ENCODE results near the gene SUN3. TPM values are rescaled to one million over a fixed set of nuclear protein-coding genes. Genes with fewer than 3 reads are reported as not detected.
A peak's percentile ranks its signal among the peaks of the same experiment; 100 is the strongest.
"Not testable (repeated sequence)": the region's sequence is repeated elsewhere in the genome, so short reads cannot be mapped to it uniquely, and the experiment has no call there.

SUN3 gene
- total and polyA plus RNA-seq, 4 experiments from 2014 or later, result 0.56 TPM; not detected in 3

DNA sequence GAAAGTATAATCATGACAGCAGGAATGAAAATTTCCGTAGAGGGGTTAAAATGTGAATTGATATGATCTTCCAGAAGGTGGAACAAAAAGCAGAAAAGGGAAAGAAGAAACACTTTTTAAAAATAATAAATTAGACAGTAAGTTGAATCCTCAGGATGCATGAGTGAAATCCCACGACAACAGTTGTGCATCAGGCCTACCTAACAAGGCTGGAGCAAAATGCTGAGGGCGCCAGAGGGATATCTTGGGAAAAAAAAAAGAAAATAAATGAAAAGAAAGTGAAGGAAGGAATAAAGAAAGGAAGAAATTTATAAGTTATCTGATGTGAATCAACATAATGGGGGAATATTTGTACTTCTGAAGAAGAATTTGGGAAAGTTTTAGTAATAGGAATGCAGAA is 36.5 kb downstream of the SUN3 start:
- Histone ChIP-seq H3K27me3 (ENCODE audit: insufficient read depth, low read length) (no peaks in the 10 kb centered on the region), H3K9me3 (ENCODE audit: control insufficient read depth in 1 of 2, low read length in 2 of 2) (no peaks in the 10 kb centered on the region), H3K27ac (ENCODE audit: low read depth, low read length) (peak overlapping the region; percentile 55), H3K4me1 (ENCODE audit: insufficient read depth, low read length) (peaks cover 15% of the 10 kb centered on the region), H3K4me3 (ENCODE audit: low read length in 2 of 2) (no peak overlapping the region), H3K36me3 (ENCODE audit: insufficient read depth, low read length) (no peaks in the 10 kb centered on the region)
- ChIA-PET POLR2A (ENCODE audit: partially characterized antibody) (interaction anchor here (1.2 to 2.9 kb wide), 11 partner anchors 10 to 117 kb away, joined by 4 to 66 read pairs (median 10); partner anchors contain the start of genes C7orf57, HUS1 and UPP1), CTCF (ENCODE audit: partially characterized antibody) (interaction anchor here (0.7 to 5.0 kb wide), 25 partner anchors 8 to 162 kb away, joined by 3 to 218 read pairs (median 6); partner anchors contain the start of genes C7orf57, PKD1L1 and UPP1)
- peak overlapping the region; percentile 87 to 97 (median 93) for H3K4me3 Mint-ChIP-seq
- no peaks in the 10 kb centered on the region for H3K27me3 Mint-ChIP-seq
- no peak for DNase-seq
- peaks cover 16 to 20% (median 17%) of the 10 kb centered on the region in 4 donors for H3K4me1 Mint-ChIP-seq
- H3K36me3 Mint-ChIP-seq, result no peaks in the 10 kb centered on the region
- peaks cover 0 to 7% (median 0%) of the 10 kb centered on the region in 8 donors for H3K9me3 Mint-ChIP-seq
- H3K27ac Mint-ChIP-seq, result peak overlapping the region; percentile 90 to 98 (median 93)
- intact Hi-C loops (cut with micrococcal nuclease), result loop anchor here (1.0 kb wide), 2 partner anchors 43 to 97 kb away; partner anchors contain the start of genes C7orf57 and UPP1

DNA sequence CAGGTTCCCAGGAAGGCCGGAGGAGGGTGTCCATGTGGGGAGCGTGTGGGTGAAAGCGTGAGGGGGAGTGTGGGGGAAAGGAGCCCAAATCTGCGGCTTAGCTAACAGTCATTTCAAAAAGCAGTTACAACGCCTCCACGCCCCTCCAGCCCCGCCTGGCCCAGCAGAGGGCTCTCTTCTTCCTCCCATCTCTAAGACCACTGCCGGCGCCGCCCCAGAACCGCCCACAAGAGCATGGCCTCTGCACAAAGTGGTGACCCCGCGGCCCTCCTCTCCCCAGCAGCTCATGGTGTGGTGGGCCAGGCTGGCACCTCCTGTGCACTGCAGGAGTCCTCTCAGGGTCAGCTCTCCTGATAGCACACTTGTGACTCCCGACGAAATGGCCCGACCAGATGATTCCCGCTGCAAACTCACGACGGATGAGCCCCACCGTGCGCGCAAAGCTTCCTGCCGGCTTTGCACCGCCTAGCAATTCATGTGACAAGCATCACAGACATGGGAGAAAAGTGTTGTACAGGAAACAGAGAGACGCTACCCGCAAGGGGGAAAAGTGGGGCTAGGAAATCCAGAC is 37.1 kb downstream of the SUN3 start:
- H3K27me3 ChIP-seq (ENCODE audit: insufficient read depth, low read length), result no peaks in the 10 kb centered on the region
- intact Hi-C loops (cut with micrococcal nuclease), result loop anchor here (1.0 to 2.0 kb wide), 6 partner anchors 13 to 163 kb away; partner anchors contain the start of genes C7orf57, HUS1 and UPP1
- H3K36me3 Mint-ChIP-seq, result no peaks in the 10 kb centered on the region
- peak overlapping the region; percentile 87 to 97 (median 93) for H3K4me3 Mint-ChIP-seq
- no peaks in the 10 kb centered on the region for H3K36me3 ChIP-seq (ENCODE audit: insufficient read depth, low read length)
- peaks cover 0 to 7% (median 0%) of the 10 kb centered on the region in 8 donors for H3K9me3 Mint-ChIP-seq
- ChIA-PET POLR2A (ENCODE audit: partially characterized antibody) (interaction anchor here (0.8 to 2.9 kb wide), 14 partner anchors 9 to 117 kb away, joined by 3 to 66 read pairs (median 8); partner anchors contain the start of genes C7orf57, HUS1 and UPP1), CTCF (ENCODE audit: partially characterized antibody) (interaction anchor here (0.6 to 5.0 kb wide), 31 partner anchors 8 to 163 kb away, joined by 3 to 218 read pairs (median 5); partner anchors contain the start of genes C7orf57, HUS1, PKD1L1 and UPP1)
- H3K4me1 ChIP-seq (ENCODE audit: insufficient read depth, low read length), result peaks cover 15% of the 10 kb centered on the region
- peak overlapping the region; percentile 90 to 98 (median 93) for H3K27ac Mint-ChIP-seq
- H3K27ac ChIP-seq (ENCODE audit: low read depth, low read length), result peak overlapping the region; percentile 55
- peak; percentile 81 to 87 (median 83) for DNase-seq
- H3K4me3 ChIP-seq (ENCODE audit: low read length in 2 of 2), result peak overlapping the region; percentile 42 to 80
- no peaks in the 10 kb centered on the region for H3K9me3 ChIP-seq (ENCODE audit: control insufficient read depth in 1 of 2, low read length in 2 of 2)
- peaks cover 16 to 20% (median 17%) of the 10 kb centered on the region in 4 donors for H3K4me1 Mint-ChIP-seq
- H3K27me3 Mint-ChIP-seq, result no peaks in the 10 kb centered on the region

DNA sequence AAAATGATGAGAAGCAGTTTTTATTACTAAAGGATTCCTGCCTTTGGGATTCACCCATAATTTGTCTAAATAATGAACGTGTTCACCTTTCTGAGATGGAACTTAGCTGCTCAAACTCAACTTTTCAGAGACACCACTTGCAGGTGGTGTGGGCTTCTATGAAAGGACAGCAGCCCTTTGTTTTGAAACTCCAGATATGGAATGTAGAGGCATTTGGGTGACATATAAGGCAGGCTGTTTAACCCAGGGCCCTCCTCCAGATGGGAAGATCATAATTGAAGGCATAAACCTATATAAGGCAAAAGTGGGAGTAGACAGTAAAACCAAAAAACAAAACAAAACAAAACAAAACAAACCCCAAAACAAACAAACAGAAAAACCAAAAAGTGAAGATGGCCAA is 37.6 kb downstream of the SUN3 start:
- peaks cover 16 to 20% (median 17%) of the 10 kb centered on the region in 4 donors for H3K4me1 Mint-ChIP-seq
- Histone ChIP-seq H3K27me3 (ENCODE audit: insufficient read depth, low read length) (no peaks in the 10 kb centered on the region), H3K27ac (ENCODE audit: low read depth, low read length) (peak overlapping the region; percentile 55), H3K36me3 (ENCODE audit: insufficient read depth, low read length) (no peaks in the 10 kb centered on the region), H3K9me3 (ENCODE audit: control insufficient read depth in 1 of 2, low read length in 2 of 2) (no peaks in the 10 kb centered on the region), H3K4me3 (ENCODE audit: low read length in 2 of 2) (peak overlapping the region in 1 of 2 donors; percentile 80), H3K4me1 (ENCODE audit: insufficient read depth, low read length) (peaks cover 15% of the 10 kb centered on the region)
- H3K9me3 Mint-ChIP-seq, result peaks cover 0 to 7% (median 0%) of the 10 kb centered on the region in 8 donors
- H3K27ac Mint-ChIP-seq, result peak overlapping the region; percentile 90 to 98 (median 93)
- H3K4me3 Mint-ChIP-seq, result peak overlapping the region; percentile 87 to 97 (median 93)
- CTCF ChIA-PET (ENCODE audit: partially characterized antibody), result interaction anchor here (0.6 to 5.0 kb wide), 28 partner anchors 8 to 163 kb away, joined by 3 to 218 read pairs (median 6); partner anchors contain the start of genes HUS1, PKD1L1 and UPP1
- no peaks in the 10 kb centered on the region for H3K36me3 Mint-ChIP-seq
- intact Hi-C loops (cut with micrococcal nuclease), result loop anchor here (1.0 to 2.0 kb wide), 4 partner anchors 12 to 164 kb away; partner anchors contain the start of gene HUS1
- DNase-seq, result no peak
- H3K27me3 Mint-ChIP-seq, result no peaks in the 10 kb centered on the region
- POLR2A ChIA-PET (ENCODE audit: partially characterized antibody), result interaction anchor here (0.6 to 2.9 kb wide), 15 partner anchors 9 to 118 kb away, joined by 3 to 66 read pairs (median 6); partner anchors contain the start of genes C7orf57, HUS1 and UPP1

DNA sequence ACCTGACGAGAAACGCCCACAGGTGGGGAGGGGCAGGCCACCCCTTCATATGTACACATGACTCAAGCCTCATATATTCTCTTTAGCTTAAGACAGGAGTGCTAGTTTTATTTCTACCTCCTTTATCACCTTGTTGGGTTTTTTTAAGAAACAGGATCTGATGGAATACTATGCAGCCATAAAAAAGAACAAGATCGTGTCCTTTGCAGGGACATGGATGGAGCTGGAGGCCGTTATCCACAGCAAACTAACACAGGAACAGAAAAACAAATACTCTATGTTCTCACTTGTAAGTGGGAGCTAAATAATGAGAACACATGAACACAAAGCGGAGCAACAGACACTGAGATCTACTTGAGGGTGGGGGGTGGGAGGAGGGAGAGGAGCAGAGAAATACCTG is 38.3 kb downstream of the SUN3 start:
- H3K4me3 Mint-ChIP-seq, result peak overlapping the region in 1 of 8 donors; percentile 33
- H3K4me1 ChIP-seq (ENCODE audit: insufficient read depth, low read length), result peaks cover 15% of the 10 kb centered on the region
- no peaks in the 10 kb centered on the region for H3K36me3 ChIP-seq (ENCODE audit: insufficient read depth, low read length)
- no peak for DNase-seq
- no peaks in the 10 kb centered on the region for H3K36me3 Mint-ChIP-seq
- H3K4me1 Mint-ChIP-seq, result peaks cover 16 to 20% (median 17%) of the 10 kb centered on the region in 4 donors
- H3K9me3 Mint-ChIP-seq, result peaks cover 0 to 7% (median 0%) of the 10 kb centered on the region in 8 donors
- H3K27ac Mint-ChIP-seq, result peak overlapping the region in 5 of 7 donors; percentile 30 to 79 (median 62)
- H3K4me3 ChIP-seq (ENCODE audit: low read length in 2 of 2), result no peak overlapping the region
- H3K27me3 Mint-ChIP-seq, result no peaks in the 10 kb centered on the region
- intact Hi-C loops (cut with micrococcal nuclease), result loop anchor here (2.0 kb wide), 1 partner anchor 164 kb away; no protein-coding TSS in a partner anchor
- no peak overlapping the region for H3K27ac ChIP-seq (ENCODE audit: low read depth, low read length)
- H3K27me3 ChIP-seq (ENCODE audit: insufficient read depth, low read length), result no peaks in the 10 kb centered on the region
- CTCF ChIA-PET (ENCODE audit: partially characterized antibody), result interaction anchor here (1.0 to 5.0 kb wide), 17 partner anchors 11 to 164 kb away, joined by 3 to 218 read pairs (median 9); partner anchors contain the start of genes HUS1, PKD1L1 and UPP1
- POLR2A ChIA-PET (ENCODE audit: partially characterized antibody), result interaction anchor here (0.6 to 2.9 kb wide), 5 partner anchors 20 to 119 kb away, joined by 3 to 66 read pairs (median 3); partner anchors contain the start of gene UPP1
- H3K9me3 ChIP-seq (ENCODE audit: control insufficient read depth in 1 of 2, low read length in 2 of 2), result no peaks in the 10 kb centered on the region

DNA sequence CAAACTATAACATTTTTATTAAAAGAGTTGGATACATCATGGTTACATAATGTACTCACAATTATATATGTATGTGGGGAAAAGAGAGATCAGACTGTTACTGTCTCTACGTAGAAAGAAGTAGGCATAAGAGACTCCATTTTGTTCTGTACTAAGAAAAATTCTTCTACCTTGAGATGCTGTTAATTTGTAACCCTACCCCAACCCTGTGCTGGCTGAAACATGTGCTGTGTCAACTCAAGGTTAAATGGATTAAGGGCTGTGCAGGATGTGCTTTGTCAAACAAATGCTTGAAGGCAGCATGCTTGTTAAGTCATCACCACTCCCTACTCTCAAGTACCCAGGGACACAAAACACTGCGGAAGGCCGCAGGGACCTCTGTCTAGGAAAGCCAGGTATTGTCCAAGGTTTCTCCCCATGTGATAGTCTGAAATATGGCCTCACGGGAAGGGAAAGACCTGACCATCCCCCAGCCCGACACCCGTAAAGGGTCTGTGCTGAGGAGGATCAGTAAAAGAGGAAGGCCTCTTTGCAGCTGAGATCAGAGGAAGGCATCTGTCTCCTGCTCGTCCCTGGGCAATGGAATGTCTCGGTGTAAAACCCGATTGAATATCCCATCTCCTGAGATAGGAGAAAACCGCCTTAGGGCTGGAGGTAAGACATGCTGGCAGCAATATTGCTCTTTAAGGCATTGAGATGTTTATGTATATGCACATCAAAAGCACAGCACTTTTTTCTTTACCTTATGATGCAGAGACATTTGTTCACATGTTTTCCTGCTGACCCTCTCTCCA is 39.1 kb downstream of the SUN3 start:
- POLR2A ChIA-PET (ENCODE audit: partially characterized antibody), result interaction anchor here (0.9 to 2.4 kb wide), 2 partner anchors 12 to 119 kb away, joined by 3 to 66 read pairs; no protein-coding TSS in a partner anchor

DNA sequence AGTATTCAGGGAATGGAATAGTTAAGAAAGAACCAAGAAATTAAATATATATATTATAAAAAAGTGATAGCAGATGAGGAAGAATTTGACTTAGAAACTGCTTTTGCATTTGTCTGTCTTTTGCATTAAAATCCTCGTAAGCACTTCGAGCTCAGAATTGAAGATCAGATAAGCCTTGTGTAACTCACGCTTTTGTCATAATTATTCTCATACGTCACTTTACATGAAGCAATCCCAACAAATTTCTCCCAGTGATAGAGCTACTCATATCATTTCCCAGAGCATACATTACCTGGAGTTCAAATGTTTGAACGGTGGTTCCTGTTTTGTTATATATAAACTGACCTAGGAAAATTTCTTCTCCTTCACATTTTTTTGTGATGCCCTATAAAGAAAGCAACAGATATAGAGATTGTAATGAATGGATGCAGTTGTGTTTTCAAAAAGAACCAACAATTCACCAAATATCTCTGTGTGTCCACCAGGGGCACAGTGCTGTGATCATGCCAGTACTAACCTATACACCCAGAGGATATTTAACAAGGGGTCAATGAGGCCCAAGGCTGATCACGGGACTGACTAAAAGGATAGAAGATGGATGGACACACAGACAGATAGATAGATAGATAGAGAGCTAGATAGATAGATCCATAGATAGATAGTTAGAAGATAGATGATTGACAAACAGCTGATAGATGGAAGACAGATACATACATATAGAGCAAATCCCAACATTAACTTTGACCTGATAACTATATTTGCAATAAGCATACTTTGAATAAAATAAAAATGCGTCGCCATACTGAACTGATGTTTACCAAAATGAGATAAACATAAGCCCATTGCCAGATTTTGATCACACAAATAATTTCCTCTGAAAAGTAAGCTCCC is 40.2 kb downstream of the SUN3 start:
- no peaks in the 10 kb centered on the region for H3K36me3 Mint-ChIP-seq
- Histone ChIP-seq H3K36me3 (ENCODE audit: insufficient read depth, low read length) (no peaks in the 10 kb centered on the region), H3K4me3 (ENCODE audit: low read length in 2 of 2) (no peak overlapping the region), H3K27ac (ENCODE audit: low read depth, low read length) (no peak overlapping the region), H3K27me3 (ENCODE audit: insufficient read depth, low read length) (no peaks in the 10 kb centered on the region), H3K9me3 (ENCODE audit: control insufficient read depth in 1 of 2, low read length in 2 of 2) (no peaks in the 10 kb centered on the region), H3K4me1 (ENCODE audit: insufficient read depth, low read length) (peaks cover 15% of the 10 kb centered on the region)
- peaks cover 0 to 1% (median 0%) of the 10 kb centered on the region in 8 donors for H3K9me3 Mint-ChIP-seq
- no peak overlapping the region for H3K4me3 Mint-ChIP-seq
- ChIA-PET POLR2A (ENCODE audit: partially characterized antibody) (interaction anchor here (0.8 to 0.9 kb wide), 2 partner anchors 10 to 107 kb away, joined by 3 read pairs; no protein-coding TSS in a partner anchor), CTCF (ENCODE audit: partially characterized antibody) (interaction anchor here (0.6 to 2.7 kb wide), 8 partner anchors 9 to 150 kb away, joined by 3 to 52 read pairs (median 5); partner anchors contain the start of gene HUS1)
- no peaks in the 10 kb centered on the region for H3K27me3 Mint-ChIP-seq
- H3K4me1 Mint-ChIP-seq, result peaks cover 14 to 20% (median 16%) of the 10 kb centered on the region in 4 donors
- no peak overlapping the region for H3K27ac Mint-ChIP-seq
- DNase-seq, result no peak
- intact Hi-C loops (cut with micrococcal nuclease), result no loop called here

More for the DNA sequence above, 39.1 kb downstream of the SUN3 start:
- not testable (repeated sequence) for H3K4me3 ChIP-seq (ENCODE audit: low read length in 2 of 2); H3K27ac ChIP-seq (ENCODE audit: low read depth, low read length); H3K36me3 Mint-ChIP-seq; H3K4me3 Mint-ChIP-seq; H3K36me3 ChIP-seq (ENCODE audit: insufficient read depth, low read length); DNase-seq; H3K27me3 Mint-ChIP-seq; H3K9me3 ChIP-seq (ENCODE audit: control insufficient read depth in 1 of 2, low read length in 2 of 2); H3K9me3 Mint-ChIP-seq; H3K27me3 ChIP-seq (ENCODE audit: insufficient read depth, low read length)
- intact Hi-C loops (cut with micrococcal nuclease), result loop anchor here (2.0 kb wide), 1 partner anchor 165 kb away; no protein-coding TSS in a partner anchor
- CTCF ChIA-PET (ENCODE audit: partially characterized antibody), result interaction anchor here (1.2 to 5.0 kb wide), 8 partner anchors 10 to 120 kb away, joined by 3 to 218 read pairs (median 11); partner anchors contain the start of genes HUS1 and UPP1
- H3K4me1 Mint-ChIP-seq, result peaks cover 16 to 20% (median 17%) of the 10 kb centered on the region in 4 donors
- peaks cover 15% of the 10 kb centered on the region for H3K4me1 ChIP-seq (ENCODE audit: insufficient read depth, low read length)
- H3K27ac Mint-ChIP-seq, result peak overlapping the region in 1 of 7 donors; percentile 74
